H7 (cell line): ENCODE measurements around the gene GSTO1. TPM values are rescaled to one million over a fixed set of nuclear protein-coding genes. Genes with fewer than 3 reads are reported as not detected.
A peak's percentile ranks its signal among the peaks of the same experiment; 100 is the strongest.

ENCODE experiments used
- DNase-seq: peaks from one replicate; pipeline ENCODE4 v3.0.0; 2012
- H3K27me3 ChIP-seq: 2 replicates; pipeline ENCODE4 v1.6.0; 2011; ENCODE audit warnings: mild to moderate bottlenecking, low read length; ENCODE audit not compliant: control insufficient read depth, insufficient read depth
- H3K36me3 ChIP-seq: replicated peaks from 2 replicates; pipeline ENCODE4 v1.5.1; 2011; ENCODE audit warnings: low read length; ENCODE audit not compliant: control insufficient read depth, insufficient read depth
- H3K4me3 ChIP-seq: 2 replicates; pipeline ENCODE4 v1.5.1; 2011; ENCODE audit warnings: low read depth, mild to moderate bottlenecking, control low read depth, low read length, moderate library complexity; ENCODE audit not compliant: insufficient read depth
- total RNA-seq: library from RNA; depleted of rRNA; stranded (reverse); fragments of >200 nt; shearing (Covaris generic); gene quantifications from 2 replicates; pipeline ENCODE4 v1.2.3, GENCODE V29; 2014; rRNA removed

Gene GSTO1
- total RNA-seq, 1 experiment from 2014 or later, result 130 TPM

GRCh38 chr10:104315486-104315921 lies 60.8 kb downstream of the GSTO1 start:
- no peaks in the 10 kb centered on the region for H3K27me3 ChIP-seq
- H3K36me3 ChIP-seq, result peaks cover 22% of the 10 kb centered on the region
- no peak for DNase-seq
- no peak overlapping the region for H3K4me3 ChIP-seq

GRCh38 chr10:104316321-104317099 lies 61.8 kb downstream of the GSTO1 start:
- Histone ChIP-seq H3K4me3 (no peak overlapping the region), H3K27me3 (no peaks in the 10 kb centered on the region), H3K36me3 (peaks cover 22% of the 10 kb centered on the region)
- DNase-seq, result peak; percentile 60

Other genes starting within 250 kb of the GSTO1 start
- gene COL17A1, start 169.0 kb upstream of the GSTO1 start, total RNA-seq, result 0.59 and 1.0 TPM in 2 replicates
- gene SFR1, start 132.7 kb upstream of the GSTO1 start, total RNA-seq, result 17.6 and 18.5 TPM in 2 replicates
- gene CFAP43, start 22.5 kb upstream of the GSTO1 start, total RNA-seq, result 0.21 and 0.30 TPM in 2 replicates
- gene GSTO2, start 14.3 kb downstream of the GSTO1 start, total RNA-seq, result 15.2 and 20.6 TPM in 2 replicates
- 6.7 and 6.9 TPM in 2 replicates for gene ITPRIP, start 83.6 kb downstream of the GSTO1 start, total RNA-seq
- gene CFAP58, start 98.9 kb downstream of the GSTO1 start, total RNA-seq, result 0.62 and 2.0 TPM in 2 replicates